ENCODE results near the gene NAV2.
"Not testable (repeated sequence)": the region's sequence is repeated elsewhere in the genome, so short reads cannot be mapped to it uniquely, and the experiment has no call there.

NAV2 gene

GRCh38 chr11:19959648-19960059 lies 247.0 kb downstream of the NAV2 start:
- DNase-seq: no peak

DNA sequence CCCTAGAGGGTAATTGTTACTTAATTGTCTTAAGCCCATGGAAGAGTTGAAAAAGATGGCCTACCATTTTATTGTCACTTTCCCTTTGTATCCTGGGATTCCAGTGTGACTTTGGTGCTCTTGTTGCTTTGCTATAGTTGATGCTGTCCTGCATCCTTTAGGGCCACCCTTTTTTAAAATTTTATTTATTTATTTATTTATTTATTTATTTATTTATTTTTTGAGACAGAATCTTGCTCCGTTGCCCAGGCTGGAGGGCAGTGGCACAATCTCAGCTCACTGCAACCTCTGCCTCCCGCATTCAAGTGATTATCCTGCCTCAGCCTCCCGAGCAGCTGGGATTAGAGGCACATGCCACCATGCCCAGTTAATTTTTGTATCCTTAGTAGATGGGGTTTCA lies 247.8 kb downstream of the NAV2 start:
- DNase-seq: not testable (repeated sequence)

- no peak for DNase-seq
Measured at GRCh38 chr11:19961225-19961624, 248.6 kb downstream of the NAV2 start.

- DNase-seq: no peak
Measured at GRCh38 chr11:19962053-19962800, 249.6 kb downstream of the NAV2 start.

- no peak for DNase-seq
Measured at GRCh38 chr11:19962801-19963175, 250.2 kb downstream of the NAV2 start.

GRCh38 chr11:19963697-19964387 lies 251.2 kb downstream of the NAV2 start:
- no peak for DNase-seq

DNA sequence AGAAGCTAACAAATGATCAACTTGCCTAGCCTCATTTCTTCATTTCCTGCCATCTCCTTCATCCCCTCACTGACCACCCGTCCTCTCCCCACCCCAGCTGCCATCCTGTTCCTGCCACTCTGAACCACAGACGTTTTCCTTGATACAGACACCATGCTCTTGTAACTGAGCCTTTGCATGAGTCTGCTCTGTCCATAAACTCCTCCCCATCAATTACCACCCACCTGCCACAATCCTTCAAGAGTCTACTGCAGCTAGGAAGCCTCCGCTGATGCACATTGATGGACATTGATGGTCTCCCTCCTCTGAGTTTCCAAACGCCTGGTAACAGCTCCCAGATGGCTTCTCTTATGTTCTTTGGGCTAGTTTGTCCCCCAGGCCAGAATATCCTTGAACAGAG lies 253.8 kb downstream of the NAV2 start:
- no peak for DNase-seq

DNA sequence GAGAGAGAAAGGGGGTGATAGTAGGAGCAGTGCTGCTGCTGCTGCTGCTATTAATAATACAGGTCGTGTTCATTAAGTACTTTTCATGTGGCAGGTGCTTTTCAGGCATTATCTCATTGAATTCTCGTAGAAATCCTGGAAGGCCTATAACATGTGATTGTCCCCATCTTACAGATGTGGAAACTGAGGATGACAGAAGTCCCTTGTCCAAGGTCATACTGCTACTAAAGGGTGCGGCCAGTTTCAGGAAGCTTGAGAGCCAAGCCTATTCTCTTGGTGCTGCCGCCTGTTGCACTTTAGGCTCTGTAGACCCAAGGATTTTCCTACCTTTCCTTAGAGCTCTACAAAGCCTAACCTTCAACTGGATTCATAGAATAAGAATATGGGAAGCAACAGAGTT lies 254.3 kb downstream of the NAV2 start:
- no peak for DNase-seq

DNA sequence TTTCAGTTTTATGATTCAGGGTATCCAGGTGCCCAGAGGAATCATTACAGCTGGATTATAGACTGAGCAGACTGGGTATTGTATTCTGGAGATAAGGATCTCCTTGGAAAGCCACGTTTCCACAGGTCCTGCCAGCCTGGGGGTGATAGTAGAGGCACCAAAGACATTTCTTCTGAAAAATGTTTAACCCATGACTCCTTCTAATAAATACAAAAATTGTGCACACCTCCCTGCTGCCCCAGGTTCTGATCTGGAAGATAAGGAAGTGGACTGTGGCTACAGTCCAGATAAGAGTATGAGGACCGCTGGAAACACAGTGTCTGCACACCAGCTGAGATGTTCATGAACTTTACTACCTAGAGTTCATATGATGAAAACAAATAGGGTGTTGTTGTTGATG lies 255.2 kb downstream of the NAV2 start:
- no peak for DNase-seq

DNA sequence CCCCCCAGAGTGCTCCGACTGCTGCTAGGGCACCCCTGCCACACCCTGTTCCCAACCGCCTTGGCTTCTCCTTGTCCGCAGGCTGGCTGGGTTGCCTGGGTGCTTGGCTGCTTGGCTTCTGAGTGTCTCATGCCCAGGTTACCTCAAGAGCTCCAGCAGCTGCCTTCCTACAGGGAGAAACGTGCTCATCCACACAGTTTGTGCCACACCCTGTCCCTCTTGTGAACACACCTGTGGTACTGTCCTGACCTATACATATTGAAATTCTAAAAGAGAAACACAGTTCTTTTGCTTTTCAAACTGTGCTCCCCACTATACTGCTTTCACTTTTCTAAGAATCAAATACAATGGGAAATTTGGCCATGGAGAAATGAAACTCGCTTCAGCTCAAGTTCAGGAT lies 256.2 kb downstream of the NAV2 start:
- no peak for DNase-seq

DNA sequence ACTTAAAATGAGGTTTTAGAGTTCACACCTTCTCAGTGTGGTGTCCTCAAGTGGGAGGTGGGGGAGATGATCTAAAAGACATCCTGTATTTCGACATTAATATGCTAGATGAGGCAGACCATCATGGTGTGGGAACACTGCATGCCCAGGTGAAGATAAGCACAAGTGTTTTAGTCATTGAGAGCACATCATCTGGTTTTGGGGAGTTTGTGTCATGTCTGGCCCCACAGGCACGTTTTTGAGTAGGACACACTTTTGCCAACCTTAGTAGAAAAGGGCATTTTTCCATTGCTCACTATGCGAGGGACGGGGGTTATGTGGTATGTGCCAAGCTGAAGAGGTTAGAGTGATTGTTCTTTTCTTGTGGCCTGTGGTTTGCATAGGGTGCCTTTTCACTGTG lies 258.3 kb downstream of the NAV2 start:
- no peak for DNase-seq

GRCh38 chr11:19972091-19972490 lies 259.5 kb downstream of the NAV2 start:
- DNase-seq: no peak

DNA sequence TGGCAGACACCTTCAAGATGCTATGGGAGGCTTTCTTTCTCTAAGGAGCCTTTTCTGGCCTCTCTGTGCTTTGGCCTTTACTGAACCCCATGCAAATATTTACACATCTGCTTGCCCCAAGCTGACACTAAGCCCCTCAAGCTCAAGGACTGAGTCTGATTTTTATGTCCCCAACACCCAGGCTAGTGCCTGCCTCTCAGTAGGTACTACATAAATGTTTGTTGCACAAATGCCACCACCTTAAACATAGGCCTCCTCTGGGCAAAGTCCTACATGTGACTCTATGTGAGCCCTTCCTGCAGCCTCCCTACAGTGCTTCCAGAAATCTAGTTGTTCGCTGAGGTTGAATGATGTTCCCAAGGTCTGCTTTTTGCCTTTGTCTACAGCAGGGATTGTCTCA lies 260.0 kb downstream of the NAV2 start:
- no peak for DNase-seq

DNA sequence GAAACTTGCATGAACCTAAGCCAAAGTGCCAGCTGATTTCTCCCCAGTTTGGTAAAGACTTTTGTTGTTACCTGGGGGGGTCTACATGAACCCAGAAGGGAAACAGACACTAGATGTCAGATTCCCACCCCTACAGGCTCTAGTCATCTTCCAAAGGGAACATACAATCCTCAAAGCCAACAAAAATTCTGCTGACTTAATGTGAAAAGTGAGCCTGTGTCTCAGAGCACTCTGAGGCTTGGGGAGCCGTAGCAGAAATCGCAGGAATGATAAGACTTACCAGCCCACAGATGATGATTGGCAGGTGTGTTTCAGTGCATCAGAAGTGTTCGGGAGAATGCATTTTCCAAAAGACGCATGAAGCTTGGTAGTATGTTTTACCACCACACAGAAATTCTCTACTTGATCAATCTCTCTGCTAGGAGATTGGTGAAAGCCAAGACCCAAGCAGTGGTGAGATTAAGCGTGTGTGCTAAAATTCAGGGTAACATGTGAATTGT lies 260.5 kb downstream of the NAV2 start:
- no peak for DNase-seq

- no peak for DNase-seq
Measured at GRCh38 chr11:19974886-19975285, 262.2 kb downstream of the NAV2 start.

- DNase-seq: no peak
Measured at GRCh38 chr11:19975414-19975990, 262.9 kb downstream of the NAV2 start.

GRCh38 chr11:19976281-19976941 lies 263.8 kb downstream of the NAV2 start:
- DNase-seq: no peak

DNA sequence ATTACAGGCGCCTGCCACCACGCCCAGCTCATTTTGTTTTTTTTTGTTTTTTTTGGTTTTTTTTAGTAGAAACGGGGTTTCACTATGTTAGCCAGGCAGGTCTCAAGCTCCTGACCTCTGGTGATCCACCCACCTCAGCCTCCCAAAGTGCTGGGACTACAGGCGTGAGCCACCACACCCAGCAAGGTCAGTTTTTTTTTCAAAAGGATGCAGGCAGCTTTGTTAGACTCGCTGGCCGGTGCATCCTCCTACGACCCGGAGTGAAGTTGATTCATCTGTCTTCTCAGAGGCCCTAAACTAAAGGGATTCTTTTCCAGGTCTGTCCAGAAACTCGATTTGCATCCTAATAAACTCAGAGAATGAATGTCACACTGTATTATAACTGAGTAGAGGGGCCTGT lies 265.3 kb downstream of the NAV2 start:
- no peak for DNase-seq

- DNase-seq: no peak
Measured at GRCh38 chr11:19978668-19979518, 266.3 kb downstream of the NAV2 start.

DNA sequence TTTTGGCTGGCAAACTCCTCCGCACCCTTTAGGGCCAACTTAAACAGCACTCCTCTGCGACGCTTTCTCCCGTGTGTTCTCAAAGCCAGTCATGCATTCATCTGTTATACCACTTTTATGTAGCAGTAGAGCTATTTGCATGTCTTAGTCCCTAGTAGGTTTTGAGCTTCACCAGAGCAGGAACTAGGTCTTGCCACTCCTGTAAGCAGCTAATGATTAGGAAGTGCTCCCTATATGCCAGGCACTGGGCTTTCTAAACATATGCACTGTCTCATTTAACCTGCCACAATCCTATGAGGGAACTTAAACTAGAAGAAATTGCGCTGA lies 266.8 kb downstream of the NAV2 start:
- no peak for DNase-seq

GRCh38 chr11:19980388-19980787 lies 267.8 kb downstream of the NAV2 start:
- no peak for DNase-seq

- DNase-seq: no peak
Measured at GRCh38 chr11:19980957-19981669, 268.5 kb downstream of the NAV2 start.

All from stimulated activated CD4-positive, alpha-beta T cell treated with anti-CD3 and anti-CD28 coated beads, Interleukin-4, amount 100 ng/mL, for 1 hour (primary cell).